H1 (cell line): Measurements from ENCODE around the gene FTSJ3. TPM values are rescaled to one million over a fixed set of nuclear protein-coding genes. Genes with fewer than 3 reads are reported as not detected.

ENCODE experiments used
- CTCF ChIA-PET: fragments of 300-600 bp; sonication (Branson Sonifier 250); formaldehyde crosslinking; loops from one replicate; lab custom pipeline; 2021; ENCODE audit not compliant: partially characterized antibody; lab: Charles Lee
- POLR2A ChIA-PET: fragments of 300-600 bp; sonication (Branson Sonifier 250); formaldehyde crosslinking; loops from one replicate; lab custom pipeline; 2021; ENCODE audit warnings: inconsistent platforms; ENCODE audit not compliant: partially characterized antibody; lab: Charles Lee
- DNase-seq, 2 experiments: peaks; one replicate each; pipeline versions ENCODE4 v3.0.0 to v3.0.0-alpha.2; 2010 to 2022; ENCODE audit warnings: low spot score in 2 of 2, low read depth in 1 of 2, mixed read lengths in 1 of 2
- FAIRE-seq: peaks from 2 replicates; lab custom pipeline; 2011; peaks lifted over from hg19 to GRCh38; lab: Jason Lieb, UNC
- H2AFZ ChIP-seq: 2 replicates; pipeline ENCODE4 v1.8.1; 2012; ENCODE audit warnings: low read length, inconsistent platforms
- H2AK5ac ChIP-seq: 2 replicates; pipeline ENCODE4 v1.6.1; 2013; ENCODE audit warnings: low read depth, low read length
- H2BK120ac ChIP-seq: replicated peaks from 2 replicates; pipeline ENCODE3; 2013; ENCODE audit warnings: low read depth, low read length, inconsistent platforms
- H2BK12ac ChIP-seq: 2 replicates; pipeline ENCODE4 v1.6.1; 2013; ENCODE audit warnings: low read depth, low read length
- H2BK15ac ChIP-seq: 2 replicates; pipeline ENCODE4 v1.6.1; 2013; ENCODE audit warnings: low read length
- H2BK20ac ChIP-seq: 2 replicates; pipeline ENCODE4 v1.6.1; 2013; ENCODE audit warnings: low read length
- H2BK5ac ChIP-seq: 2 replicates; pipeline ENCODE4 v1.6.1; 2013; ENCODE audit warnings: low read depth, low read length
- H3K14ac ChIP-seq: 2 replicates; pipeline ENCODE4 v1.6.1; 2013; ENCODE audit warnings: inconsistent platforms; ENCODE audit not compliant: insufficient read length
- H3K18ac ChIP-seq: 2 replicates; pipeline ENCODE4 v1.6.1; 2013; ENCODE audit warnings: low read length; ENCODE audit errors: extremely low read depth
- H3K23ac ChIP-seq: 2 replicates; pipeline ENCODE4 v1.6.1; 2013; ENCODE audit warnings: inconsistent platforms; ENCODE audit not compliant: insufficient read length
- H3K23me2 ChIP-seq: 2 replicates; pipeline ENCODE4 v1.6.1; 2013; ENCODE audit warnings: low read depth, low read length
- H3K27ac ChIP-seq: 2 replicates; pipeline ENCODE4 v1.6.1; 2011; ENCODE audit warnings: low read depth, low read length, inconsistent platforms
- H3K27me3 ChIP-seq, 4 experiments: replicated peaks in 1 of 4; 1 replicate in 1 of 4; 2 replicates in 3 of 4; pipeline versions ENCODE4 v1.6.1 to v1.8.1; 2011 to 2013; ENCODE audit warnings: low read length in 3 of 4, mild to moderate bottlenecking in 3 of 4, inconsistent platforms in 2 of 4, mixed read lengths in 2 of 4, moderate library complexity in 1 of 4; ENCODE audit not compliant: control insufficient read depth in 3 of 4, insufficient read depth in 3 of 4; ENCODE audit errors: extremely low read depth in 1 of 4
- H3K36me3 ChIP-seq, 4 experiments: 2 replicates each; pipeline versions ENCODE4 v1.6.1 to v1.8.1; 2011 to 2013; ENCODE audit warnings: mild to moderate bottlenecking in 4 of 4, low read length in 3 of 4, moderate library complexity in 2 of 4, control low read depth in 1 of 4, inconsistent platforms in 1 of 4; ENCODE audit not compliant: insufficient read depth in 4 of 4, control insufficient read depth in 2 of 4
- H3K4ac ChIP-seq: replicated peaks from 2 replicates; pipeline ENCODE3; 2013; ENCODE audit warnings: low read length, low read depth, mixed read lengths, inconsistent platforms; ENCODE audit not compliant: insufficient read length
- H3K4me1 ChIP-seq, 4 experiments: replicated peaks in 1 of 4; 1 replicate in 1 of 4; 2 replicates in 3 of 4; pipeline versions ENCODE4 v1.6.1 to v1.8.1; 2011 to 2013; ENCODE audit warnings: low read length in 3 of 4, inconsistent platforms in 2 of 4, mixed read lengths in 1 of 4; ENCODE audit not compliant: insufficient read depth in 4 of 4, control insufficient read depth in 3 of 4
- H3K4me2 ChIP-seq, 2 experiments: 2 replicates each; pipeline versions ENCODE4 v1.6.1 to v1.8.1; 2011 to 2013; ENCODE audit warnings: low read depth in 2 of 2, low read length in 2 of 2, control low read depth in 1 of 2, inconsistent platforms in 1 of 2, mild to moderate bottlenecking in 1 of 2; ENCODE audit not compliant: insufficient read depth in 1 of 2
- H3K4me3 ChIP-seq, 4 experiments: fragments of 200-600, 300-600 bp in 1 of 4; sonication (generic), shearing (Covaris generic), sonication (Bioruptor Twin) in 1 of 4; 2 replicates each; pipeline versions ENCODE4 v1.5.1 to v1.8.1; 2011 to 2016; ENCODE audit warnings: low read length in 4 of 4, low read depth in 3 of 4, control low read depth in 2 of 4, inconsistent platforms in 2 of 4, mild to moderate bottlenecking in 2 of 4, mixed read lengths in 1 of 4, moderate library complexity in 1 of 4; ENCODE audit not compliant: insufficient read depth in 2 of 4; ENCODE audit errors: extremely low read depth in 1 of 4
- H3K56ac ChIP-seq: replicated peaks from 2 replicates; pipeline ENCODE3; 2013; ENCODE audit warnings: low read depth, mild to moderate bottlenecking, mixed read lengths, low read length, inconsistent platforms; ENCODE audit not compliant: insufficient read length
- H3K79me1 ChIP-seq: 2 replicates; pipeline ENCODE4 v1.6.1; 2013; ENCODE audit warnings: low read depth, low read length, control low read depth
- H3K79me2 ChIP-seq, 2 experiments: 2 replicates each; pipeline versions ENCODE4 v1.6.1 to v1.8.1; 2012 to 2013; ENCODE audit warnings: low read length in 2 of 2, mild to moderate bottlenecking in 2 of 2, inconsistent platforms in 1 of 2; ENCODE audit not compliant: insufficient read depth in 2 of 2, control insufficient read depth in 1 of 2
- H3K9ac ChIP-seq, 4 experiments: replicated peaks in 1 of 4; 1 replicate in 1 of 4; 2 replicates in 3 of 4; pipeline versions ENCODE4 v1.6.1 to v1.8.1; 2011 to 2013; ENCODE audit warnings: low read depth in 3 of 4, low read length in 3 of 4, control low read depth in 2 of 4, mild to moderate bottlenecking in 2 of 4, moderate library complexity in 2 of 4, inconsistent platforms in 1 of 4; ENCODE audit errors: extremely low read depth in 1 of 4
- H3K9me3 ChIP-seq, 2 experiments: 2 replicates each; pipeline versions ENCODE4 v1.6.1 to v1.8.1; 2012 to 2013; ENCODE audit warnings: mild to moderate bottlenecking in 2 of 2, moderate library complexity in 2 of 2, control low read depth in 1 of 2, inconsistent platforms in 1 of 2, low read depth in 1 of 2, low read length in 1 of 2, mixed read lengths in 1 of 2; ENCODE audit not compliant: insufficient read depth in 2 of 2
- H4K20me1 ChIP-seq, 2 experiments: replicated peaks in 1 of 2; 2 replicates each; pipeline versions ENCODE3 to v1.8.1; 2011 to 2013; ENCODE audit warnings: inconsistent platforms in 2 of 2, low read length in 2 of 2, mild to moderate bottlenecking in 1 of 2; ENCODE audit not compliant: insufficient read depth in 2 of 2, control insufficient read depth in 1 of 2
- H4K5ac ChIP-seq: 2 replicates; pipeline ENCODE4 v1.6.1; 2013; ENCODE audit warnings: low read length, low read depth, mixed read lengths, inconsistent platforms; ENCODE audit not compliant: insufficient read length
- H4K8ac ChIP-seq: 2 replicates; pipeline ENCODE4 v1.8.0; 2013; ENCODE audit warnings: mild to moderate bottlenecking, moderate library complexity, low read length, inconsistent platforms; ENCODE audit not compliant: insufficient read depth; ENCODE audit errors: extremely low read depth
- H4K91ac ChIP-seq: replicated peaks from 2 replicates; pipeline ENCODE3; 2013; ENCODE audit warnings: low read length, mixed read lengths, inconsistent platforms; ENCODE audit not compliant: insufficient read length
- E2F6 ChIP-seq: IDR thresholded peaks from 2 replicates; pipeline ENCODE4 v1.6.1; 2012; ENCODE audit warnings: inconsistent platforms
- WGBS, 2 experiments: shearing (Covaris generic) in 1 of 2; methylation state at CpG; one replicate each; pipeline versions ENCODE4 v1.1.6 to v1.1.7; 2013 to 2015; ENCODE audit warnings: low lambda C conversion rate in 2 of 2, mixed read lengths in 2 of 2, inconsistent platforms in 1 of 2, low coverage in 1 of 2, missing lambda C conversion rate in 1 of 2; ENCODE audit not compliant: insufficient replicate concordance in 2 of 2, insufficient coverage in 1 of 2, insufficient read length in 1 of 2; ENCODE audit errors: extremely low coverage in 1 of 2, missing lambda C conversion rate in 1 of 2; 5-methylcytosine and 5-hydroxymethylcytosine counted together
- polyA plus RNA-seq, 7 experiments: library from polyadenylated mRNA; depleted of rRNA in 3 of 7; stranded (reverse) in 5 of 7; unstranded in 2 of 7; fragments of >200 nt in 5 of 7; fragments of 200-250 nt in 2 of 7; gene quantifications; 1 replicate in 5 of 7; 2 replicates in 1 of 7; 4 replicates in 1 of 7; pipeline versions ENCODE4 v1.2.1 to v1.2.3, GENCODE V29; 2011 to 2013; ENCODE audit warnings: missing spikeins in 2 of 7, mixed read lengths in 2 of 7
- total RNA-seq: library from RNA; stranded (reverse); fragmentation: NEBNext Ultra II Directional; extraction: Animal tissue kit (Norgen Biotek cat#: 25700); gene quantifications from 2 replicates; pipeline ENCODE4 v1.2.1, GENCODE V29; 2021

Gene FTSJ3
- total and polyA plus RNA-seq, 2 of the 8 experiments (the other 6 are each of a cell fraction or from before 2014, with no cell fraction given): 42.7 to 77.2 TPM

- Histone ChIP-seq H3K18ac (no peak overlapping the region), H3K4me2 (no peak overlapping the region), H3K4me1 (no peaks in the 10 kb centered on the region), H4K8ac (no peak overlapping the region), H2AFZ (no peak overlapping the region), H3K79me1 (no peaks in the 10 kb centered on the region), H3K56ac (no peak overlapping the region), H3K4me3 (no peak overlapping the region), H3K27me3 (no peaks in the 10 kb centered on the region), H3K4ac (no peak overlapping the region), H2AK5ac (no peak overlapping the region), H3K14ac (no peak overlapping the region), H2BK15ac (no peak overlapping the region), H3K23ac (no peak overlapping the region), H2BK20ac (no peak overlapping the region), H4K91ac (no peak overlapping the region), H2BK12ac (no peak overlapping the region), H2BK5ac (no peak overlapping the region), H3K23me2 (no peaks in the 10 kb centered on the region), H2BK120ac (no peak overlapping the region), H3K9me3 (no peaks in the 10 kb centered on the region), H3K9ac (no peak overlapping the region), H4K5ac (no peak overlapping the region), H4K20me1 (peaks cover 2 to 6% of the 10 kb centered on the region in 2 experiments), H3K79me2 (peaks cover 0 to 31% of the 10 kb centered on the region in 2 experiments; a peak in 3 of 4 replicates), H3K27ac (no peak overlapping the region), H3K36me3 (peaks cover 21 to 91% (median 64%) of the 10 kb centered on the region in 4 experiments)
- FAIRE-seq (no peak), DNase-seq (no peak)
- POLR2A ChIA-PET: interaction anchor here (0.9 to 24.4 kb wide), 2 partner anchors 33 to 62 kb away, joined by 3 to 481 read pairs; partner anchors contain the start of genes FTSJ3 and PSMC5
- CTCF ChIA-PET: interaction anchor here (0.9 to 1.4 kb wide), 3 partner anchors 10 to 36 kb away, joined by 3 to 5 read pairs (median 3); no protein-coding TSS in a partner anchor
- 94% methylated on average over 3 of the region's 3 CpGs; no CpG with 5 or more reads in 1 of the 2 experiments for WGBS, 2 experiments
- TF ChIP-seq E2F6: no peak
Measured at GRCh38 chr17:63792055-63792729, 35.3 kb downstream of the FTSJ3 start.
